ENCODE results near the gene THSD7A. TPM values are rescaled to one million over a fixed set of nuclear protein-coding genes. Genes with fewer than 3 reads are reported as not detected.

The THSD7A gene
- total and polyA plus RNA-seq, 2 of the 8 experiments (the other 6 are each of a cell fraction or from before 2014, with no cell fraction given), result 0.44 to 1.2 TPM

DNA sequence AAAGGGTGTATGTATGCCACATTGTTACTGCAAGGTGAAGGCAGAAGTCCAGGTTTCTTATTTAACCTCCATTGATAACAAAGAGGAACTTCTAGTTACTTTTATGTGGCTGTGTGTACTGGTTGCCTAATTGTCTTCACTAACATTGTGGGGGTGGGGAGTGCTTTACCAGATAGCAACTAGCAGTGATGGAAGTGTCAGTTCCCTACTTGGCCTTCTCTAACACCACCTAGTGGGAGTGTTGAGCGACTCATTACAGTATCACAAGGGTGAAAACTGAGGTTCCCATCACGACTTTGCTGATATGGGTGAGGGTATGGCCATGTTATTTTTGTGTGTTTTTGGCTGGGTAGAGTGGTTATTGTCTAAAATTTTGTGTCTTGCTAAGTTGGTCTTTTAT, 274.4 kb downstream of the THSD7A start:
- H3K27ac ChIP-seq (ENCODE audit: low read depth, low read length), result no peak overlapping the region
- ChIA-PET CTCF (ENCODE audit: partially characterized antibody) (interaction anchor here (0.7 to 2.0 kb wide), 12 partner anchors 13 to 416 kb away, joined by 3 to 9 read pairs (median 4); no protein-coding TSS in a partner anchor), POLR2A (ENCODE audit: partially characterized antibody) (no interaction called here)
- H3K4me2 ChIP-seq (ENCODE audit: insufficient read depth in 1 of 2, low read depth in 2 of 2, low read length in 2 of 2), result no peak overlapping the region
- H2BK12ac ChIP-seq (ENCODE audit: low read depth, low read length), result no peak overlapping the region
- H2AK5ac ChIP-seq (ENCODE audit: low read depth, low read length), result no peak overlapping the region
- FAIRE-seq (peak; percentile 97), DNase-seq (ENCODE audit: low read depth in 1 of 2, low spot score in 2 of 2) (peak in 1 of 2 experiments; percentile 7)
- H3K9me3 ChIP-seq (ENCODE audit: insufficient read depth in 2 of 2, low read depth in 1 of 2, low read length in 1 of 2), result no peaks in the 10 kb centered on the region
- no peak overlapping the region for H3K4ac ChIP-seq (replicated peaks; ENCODE audit: insufficient read length, low read depth, low read length)
- H2BK15ac ChIP-seq (ENCODE audit: low read length), result no peak overlapping the region
- H3K18ac ChIP-seq (ENCODE audit: extremely low read depth, low read length), result no peak overlapping the region
- no peak overlapping the region for H3K56ac ChIP-seq (replicated peaks; ENCODE audit: insufficient read length, low read depth, low read length)
- no peak overlapping the region for H4K5ac ChIP-seq (ENCODE audit: insufficient read length, low read depth, low read length)
- H3K79me1 ChIP-seq (ENCODE audit: low read depth, low read length), result no peaks in the 10 kb centered on the region
- H3K36me3 ChIP-seq (ENCODE audit: control insufficient read depth in 2 of 4, insufficient read depth in 4 of 4, low read length in 3 of 4), result no peaks in the 10 kb centered on the region
- H4K91ac ChIP-seq (replicated peaks; ENCODE audit: insufficient read length, low read length), result no peak overlapping the region
- H3K9ac ChIP-seq (replicated peaks in 1 of 4; ENCODE audit: extremely low read depth in 1 of 4, low read depth in 3 of 4, low read length in 3 of 4), result no peak overlapping the region
- 0 out of 2 replicates have a peak overlapping the region, but pooled peaks have one; percentile 42 for H2AFZ ChIP-seq (ENCODE audit: low read length)
- H2BK20ac ChIP-seq (ENCODE audit: low read length), result no peak overlapping the region
- H3K27me3 ChIP-seq (replicated peaks in 1 of 4; ENCODE audit: control insufficient read depth in 3 of 4, extremely low read depth in 1 of 4, insufficient read depth in 3 of 4, low read length in 3 of 4), result no peaks in the 10 kb centered on the region
- no peaks in the 10 kb centered on the region for H3K23me2 ChIP-seq (ENCODE audit: low read depth, low read length)
- no peak overlapping the region for H3K14ac ChIP-seq (ENCODE audit: insufficient read length)
- H4K20me1 ChIP-seq (replicated peaks in 1 of 2; ENCODE audit: control insufficient read depth in 1 of 2, insufficient read depth in 2 of 2, low read length in 2 of 2), result no peaks in the 10 kb centered on the region
- H3K4me1 ChIP-seq (replicated peaks in 1 of 4; ENCODE audit: control insufficient read depth in 3 of 4, insufficient read depth in 4 of 4, low read length in 3 of 4), result no peaks in the 10 kb centered on the region
- no peaks in the 10 kb centered on the region for H3K79me2 ChIP-seq (ENCODE audit: control insufficient read depth in 1 of 2, insufficient read depth in 2 of 2, low read length in 2 of 2)
- H3K4me3 ChIP-seq (ENCODE audit: extremely low read depth in 1 of 4, insufficient read depth in 2 of 4, low read depth in 3 of 4, low read length in 4 of 4), result no peak overlapping the region
- TF ChIP-seq YY1 (IDR thresholded peaks at IDR 0.05; ENCODE audit: low read depth, low read length) (0 out of 2 replicates have a peak, but pooled peaks have one; percentile 22), RAD21 (IDR thresholded peaks at IDR 0.05 in 1 of 2, conservative IDR thresholded peaks at IDR 0.05 in 1 of 2; ENCODE audit: low read depth in 2 of 2, low read length in 2 of 2) (peak; percentile 86 to 87), GTF2F1 (IDR thresholded peaks at IDR 0.05; ENCODE audit: borderline replicate concordance, low read depth, low read length) (no peak), CEBPB (IDR thresholded peaks at IDR 0.05; ENCODE audit: low read depth, low read length) (peak; percentile 63)
- TF ChIP-seq, protein P1, sequence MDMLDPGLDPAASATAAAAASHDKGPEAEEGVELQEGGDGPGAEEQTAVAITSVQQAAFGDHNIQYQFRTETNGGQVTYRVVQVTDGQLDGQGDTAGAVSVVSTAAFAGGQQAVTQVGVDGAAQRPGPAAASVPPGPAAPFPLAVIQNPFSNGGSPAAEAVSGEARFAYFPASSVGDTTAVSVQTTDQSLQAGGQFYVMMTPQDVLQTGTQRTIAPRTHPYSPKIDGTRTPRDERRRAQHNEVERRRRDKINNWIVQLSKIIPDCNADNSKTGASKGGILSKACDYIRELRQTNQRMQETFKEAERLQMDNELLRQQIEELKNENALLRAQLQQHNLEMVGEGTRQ (IDR thresholded peaks at IDR 0.05; ENCODE audit: low read length), result no peak
- TF ChIP-seq, protein P2, sequence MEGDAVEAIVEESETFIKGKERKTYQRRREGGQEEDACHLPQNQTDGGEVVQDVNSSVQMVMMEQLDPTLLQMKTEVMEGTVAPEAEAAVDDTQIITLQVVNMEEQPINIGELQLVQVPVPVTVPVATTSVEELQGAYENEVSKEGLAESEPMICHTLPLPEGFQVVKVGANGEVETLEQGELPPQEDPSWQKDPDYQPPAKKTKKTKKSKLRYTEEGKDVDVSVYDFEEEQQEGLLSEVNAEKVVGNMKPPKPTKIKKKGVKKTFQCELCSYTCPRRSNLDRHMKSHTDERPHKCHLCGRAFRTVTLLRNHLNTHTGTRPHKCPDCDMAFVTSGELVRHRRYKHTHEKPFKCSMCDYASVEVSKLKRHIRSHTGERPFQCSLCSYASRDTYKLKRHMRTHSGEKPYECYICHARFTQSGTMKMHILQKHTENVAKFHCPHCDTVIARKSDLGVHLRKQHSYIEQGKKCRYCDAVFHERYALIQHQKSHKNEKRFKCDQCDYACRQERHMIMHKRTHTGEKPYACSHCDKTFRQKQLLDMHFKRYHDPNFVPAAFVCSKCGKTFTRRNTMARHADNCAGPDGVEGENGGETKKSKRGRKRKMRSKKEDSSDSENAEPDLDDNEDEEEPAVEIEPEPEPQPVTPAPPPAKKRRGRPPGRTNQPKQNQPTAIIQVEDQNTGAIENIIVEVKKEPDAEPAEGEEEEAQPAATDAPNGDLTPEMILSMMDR (IDR thresholded peaks at IDR 0.05; ENCODE audit: control extremely low read depth in 1 of 3, insufficient read depth in 1 of 3, low read depth in 1 of 3, low read length in 3 of 3), result peak; percentile 15 to 89 (median 74)
- 20% methylated on average over 2 of the region's 2 CpGs; no CpG with 5 or more reads in 1 of the 2 experiments for WGBS, 2 experiments (ENCODE audit: extremely low coverage in 1 of 2, insufficient coverage in 1 of 2, insufficient read length in 1 of 2, insufficient replicate concordance in 2 of 2, low coverage in 1 of 2, low lambda C conversion rate in 2 of 2, missing lambda C conversion rate in 1 of 2)
- H4K8ac ChIP-seq (ENCODE audit: extremely low read depth, insufficient read depth, low read length), result no peak overlapping the region
- no peak overlapping the region for H2BK120ac ChIP-seq (replicated peaks; ENCODE audit: low read depth, low read length)
- H2BK5ac ChIP-seq (ENCODE audit: low read depth, low read length), result no peak overlapping the region
- no peak overlapping the region for H3K23ac ChIP-seq (ENCODE audit: insufficient read length)

Measured in H1 (cell line).